ENCODE data around the gene CPNE5.

CPNE5 gene

GRCh38 chr6:36765190-36765589 is 74.1 kb downstream of the CPNE5 start:
- DNase-seq (ENCODE audit: insufficient read length) (no peak), FAIRE-seq (no peak)
- no peak for TF ChIP-seq POLR2A (IDR thresholded peaks at IDR 0.05; ENCODE audit: low read depth, low read length)
- no peak for TF ChIP-seq TAF1 (IDR thresholded peaks at IDR 0.05; ENCODE audit: borderline replicate concordance, low read depth, low read length)
- no peak for TF ChIP-seq POLR2AphosphoS5 (IDR thresholded peaks at IDR 0.05; ENCODE audit: low read depth, low read length)

GRCh38 chr6:36762123-36762522 is 77.1 kb downstream of the CPNE5 start:
- no peak for DNase-seq (ENCODE audit: insufficient read length)
- no peak for TF ChIP-seq POLR2AphosphoS5 (IDR thresholded peaks at IDR 0.05; ENCODE audit: low read depth, low read length)
- no peak for TF ChIP-seq POLR2A (IDR thresholded peaks at IDR 0.05; ENCODE audit: low read depth, low read length)
- TF ChIP-seq TAF1 (IDR thresholded peaks at IDR 0.05; ENCODE audit: borderline replicate concordance, low read depth, low read length) = no peak
- FAIRE-seq = no peak

- no peak for TF ChIP-seq POLR2AphosphoS5 (IDR thresholded peaks at IDR 0.05; ENCODE audit: low read depth, low read length)
- TF ChIP-seq TAF1 (IDR thresholded peaks at IDR 0.05; ENCODE audit: borderline replicate concordance, low read depth, low read length) = no peak
- TF ChIP-seq POLR2A (IDR thresholded peaks at IDR 0.05; ENCODE audit: low read depth, low read length) = no peak
- FAIRE-seq (no peak), DNase-seq (ENCODE audit: insufficient read length) (no peak)
Observed at GRCh38 chr6:36760685-36761435, 78.4 kb downstream of the CPNE5 start.

- FAIRE-seq (peak; percentile 97), DNase-seq (ENCODE audit: insufficient read length) (peak; percentile 83)
- no peak for TF ChIP-seq POLR2A (IDR thresholded peaks at IDR 0.05; ENCODE audit: low read depth, low read length)
- TF ChIP-seq POLR2AphosphoS5 (IDR thresholded peaks at IDR 0.05; ENCODE audit: low read depth, low read length) = no peak
- no peak for TF ChIP-seq TAF1 (IDR thresholded peaks at IDR 0.05; ENCODE audit: borderline replicate concordance, low read depth, low read length)
Observed at GRCh38 chr6:36759148-36759759, 80.0 kb downstream of the CPNE5 start.

- DNase-seq (ENCODE audit: insufficient read length) (no peak), FAIRE-seq (peak; percentile 76)
- TF ChIP-seq POLR2AphosphoS5 (IDR thresholded peaks at IDR 0.05; ENCODE audit: low read depth, low read length) (no peak), TAF1 (IDR thresholded peaks at IDR 0.05; ENCODE audit: borderline replicate concordance, low read depth, low read length) (no peak), POLR2A (IDR thresholded peaks at IDR 0.05; ENCODE audit: low read depth, low read length) (no peak)
Observed at GRCh38 chr6:36758516-36759147, 80.6 kb downstream of the CPNE5 start.

- TF ChIP-seq POLR2AphosphoS5 (IDR thresholded peaks at IDR 0.05; ENCODE audit: low read depth, low read length) (no peak), TAF1 (IDR thresholded peaks at IDR 0.05; ENCODE audit: borderline replicate concordance, low read depth, low read length) (no peak), POLR2A (IDR thresholded peaks at IDR 0.05; ENCODE audit: low read depth, low read length) (no peak)
- FAIRE-seq (no peak), DNase-seq (ENCODE audit: insufficient read length) (no peak)
Observed at GRCh38 chr6:36757943-36758508, 81.2 kb downstream of the CPNE5 start.

GRCh38 chr6:36757206-36757605 is 82.0 kb downstream of the CPNE5 start:
- DNase-seq (ENCODE audit: insufficient read length) (no peak), FAIRE-seq (peak; percentile 96)
- TF ChIP-seq TAF1 (IDR thresholded peaks at IDR 0.05; ENCODE audit: borderline replicate concordance, low read depth, low read length) (no peak), POLR2A (IDR thresholded peaks at IDR 0.05; ENCODE audit: low read depth, low read length) (no peak; the same call in 1 of the 2 replicates), POLR2AphosphoS5 (IDR thresholded peaks at IDR 0.05; ENCODE audit: low read depth, low read length) (no peak)

GRCh38 chr6:36756786-36757185 is 82.5 kb downstream of the CPNE5 start:
- TF ChIP-seq POLR2A (IDR thresholded peaks at IDR 0.05; ENCODE audit: low read depth, low read length) (no peak), TAF1 (IDR thresholded peaks at IDR 0.05; ENCODE audit: borderline replicate concordance, low read depth, low read length) (no peak), POLR2AphosphoS5 (IDR thresholded peaks at IDR 0.05; ENCODE audit: low read depth, low read length) (no peak)
- FAIRE-seq = peak; percentile 63
- no peak for DNase-seq (ENCODE audit: insufficient read length)

- FAIRE-seq = peak; percentile 96
- no peak for DNase-seq (ENCODE audit: insufficient read length)
- TF ChIP-seq TAF1 (IDR thresholded peaks at IDR 0.05; ENCODE audit: borderline replicate concordance, low read depth, low read length) (no peak), POLR2AphosphoS5 (IDR thresholded peaks at IDR 0.05; ENCODE audit: low read depth, low read length) (peak; percentile 55), POLR2A (IDR thresholded peaks at IDR 0.05; ENCODE audit: low read depth, low read length) (peak; percentile 65)
Observed at GRCh38 chr6:36755435-36756348, 83.6 kb downstream of the CPNE5 start.

GRCh38 chr6:36754582-36755434 is 84.4 kb downstream of the CPNE5 start:
- TF ChIP-seq POLR2A (IDR thresholded peaks at IDR 0.05; ENCODE audit: low read depth, low read length) (no peak), TAF1 (IDR thresholded peaks at IDR 0.05; ENCODE audit: borderline replicate concordance, low read depth, low read length) (no peak), POLR2AphosphoS5 (IDR thresholded peaks at IDR 0.05; ENCODE audit: low read depth, low read length) (no peak)
- DNase-seq (ENCODE audit: insufficient read length) (no peak), FAIRE-seq (peak; percentile 56)
